GM23338 (cell line): ENCODE results near the gene NFKBIB. TPM values are rescaled to one million over a fixed set of nuclear protein-coding genes. Genes with fewer than 3 reads are reported as not detected.
A peak's percentile ranks its signal among the peaks of the same experiment; 100 is the strongest.

Experiments
- ATAC-seq: fragments of 200-7000 bp; cut with Tn5 transposase; 3 replicates; pipeline ENCODE4 v1.9.1; 2020
- DNase-seq: peaks from one replicate; pipeline ENCODE4 v3.0.0-alpha.2; 2015; ENCODE audit warnings: low spot score
- H2AFZ ChIP-seq: fragments of 200-600 bp; sonication (generic); 2 replicates; pipeline ENCODE4 v1.8.0; 2016; ENCODE audit warnings: antibody characterized with exemption, mild to moderate bottlenecking, moderate library complexity
- H3F3A ChIP-seq: fragments of 200-600 bp; sonication (generic); replicated peaks from 2 replicates; pipeline ENCODE4 v1.8.0; 2017; ENCODE audit warnings: antibody characterized with exemption, mixed run types, low read depth
- H3K27ac ChIP-seq: fragments of 200-600 bp; sonication (generic); 2 replicates; pipeline ENCODE4 v1.6.1; 2016; ENCODE audit warnings: low read depth
- H3K27me3 ChIP-seq: fragments of 200-600 bp; sonication (generic); 2 replicates; pipeline ENCODE4 v1.8.0; 2016; ENCODE audit warnings: mild to moderate bottlenecking, mixed run types, moderate library complexity; ENCODE audit not compliant: insufficient read depth
- H3K36me3 ChIP-seq: fragments of 200-600 bp; sonication (generic); 2 replicates; pipeline ENCODE4 v1.8.0; 2016; ENCODE audit warnings: mild to moderate bottlenecking; ENCODE audit not compliant: insufficient read depth
- H3K4me1 ChIP-seq: fragments of 200-600 bp; sonication (generic); 2 replicates; pipeline ENCODE4 v1.8.0; 2016; ENCODE audit warnings: mild to moderate bottlenecking, moderate library complexity; ENCODE audit not compliant: insufficient read depth
- H3K4me2 ChIP-seq: fragments of 200-600 bp; sonication (generic); 2 replicates; pipeline ENCODE4 v1.7.1; 2017; ENCODE audit warnings: mixed run types
- H3K4me3 ChIP-seq: fragments of 200-600 bp; sonication (generic); 2 replicates; pipeline ENCODE4 v1.6.1; 2016; ENCODE audit warnings: mixed run types
- H3K79me2 ChIP-seq: fragments of 200-600 bp; sonication (generic); replicated peaks from 2 replicates; pipeline ENCODE4 v1.8.0; 2017; ENCODE audit warnings: mild to moderate bottlenecking; ENCODE audit not compliant: insufficient read depth
- H3K9me2 ChIP-seq: fragments of 200-600 bp; sonication (generic); 2 replicates; pipeline ENCODE4 v1.8.0; 2017; ENCODE audit not compliant: insufficient read depth
- H4K20me1 ChIP-seq: fragments of 200-600 bp; sonication (generic); replicated peaks from 2 replicates; pipeline ENCODE4 v1.8.0; 2017; ENCODE audit warnings: mild to moderate bottlenecking; ENCODE audit not compliant: insufficient read depth
- H3K27ac Mint-ChIP-seq: 2 replicates; pipeline ENCODE4 v1.8.0; 2020; ENCODE audit warnings: inconsistent platforms, mild to moderate bottlenecking, moderate library complexity, mixed read lengths
- H3K27me3 Mint-ChIP-seq: 3 replicates; pipeline ENCODE4 v1.8.0; 2022; ENCODE audit warnings: low read depth, mild to moderate bottlenecking, moderate library complexity, mixed read lengths, inconsistent platforms; ENCODE audit not compliant: insufficient read depth, poor library complexity
- H3K36me3 Mint-ChIP-seq: 3 replicates; pipeline ENCODE4 v1.8.0; 2021; ENCODE audit warnings: low read depth, mild to moderate bottlenecking, inconsistent platforms, moderate library complexity, mixed read lengths
- H3K4me1 Mint-ChIP-seq: 3 replicates; pipeline ENCODE4 v1.8.0; 2020; ENCODE audit warnings: mild to moderate bottlenecking, inconsistent platforms, mixed read lengths
- H3K4me3 Mint-ChIP-seq: 3 replicates; pipeline ENCODE4 v1.8.0; 2021; ENCODE audit warnings: moderate library complexity, mild to moderate bottlenecking, inconsistent platforms, mixed read lengths
- H3K9me3 Mint-ChIP-seq: 3 replicates; pipeline ENCODE4 v1.8.0; 2020; ENCODE audit warnings: moderate library complexity, mild to moderate bottlenecking, inconsistent platforms, mixed read lengths
- CTCF ChIP-seq, 2 experiments: fragments of 200-600 bp in 1 of 2; sonication (generic) in 1 of 2; conservative IDR thresholded peaks; 2 replicates each; pipeline versions ENCODE4 v1.5.1 to v1.6.1; 2016 to 2017; ENCODE audit warnings: antibody characterized with exemption in 2 of 2, low read depth in 2 of 2, mild to moderate bottlenecking in 2 of 2, moderate library complexity in 1 of 2
- EZH2 ChIP-seq: fragments of 200-600 bp; sonication (generic); IDR thresholded peaks from one replicate; pipeline ENCODE4 v1.8.0; 2017; ENCODE audit warnings: antibody characterized with exemption, mild to moderate bottlenecking, low read depth; ENCODE audit not compliant: unreplicated experiment
- NANOG ChIP-seq: IDR thresholded peaks from 2 replicates; pipeline ENCODE4 v1.6.1; 2016; ENCODE audit warnings: antibody characterized with exemption, borderline replicate concordance
- ZNF331 ChIP-seq: fragments of 250-450 bp; sonication (Bioruptor Pico); IDR thresholded peaks from 2 replicates; pipeline ENCODE4 v1.5.0; 2020; ENCODE audit warnings: low read depth, mild to moderate bottlenecking, moderate library complexity
- ZNF462 ChIP-seq: fragments of 250-450 bp; sonication (Bioruptor Pico); IDR thresholded peaks from 2 replicates; pipeline ENCODE4 v1.5.0; 2020; ENCODE audit warnings: mild to moderate bottlenecking, moderate library complexity
- polyA plus RNA-seq: library from polyadenylated mRNA; unstranded; fragments of >200 nt; fragmentation: Nextera tagmentation; extraction: Ambion mirVana; gene quantifications from 2 replicates; pipeline ENCODE4 v1.2.1, GENCODE V29; 2016
- total RNA-seq: library from RNA; depleted of rRNA; stranded (reverse); fragments of >200 nt; shearing (Covaris generic); gene quantifications from 2 replicates; pipeline ENCODE4 v1.2.3, GENCODE V29; 2014

The NFKBIB gene
- total and polyA plus RNA-seq, 2 experiments from 2014 or later = 39.5 to 39.6 TPM

- peak overlapping the region; percentile 87 for H3K4me3 Mint-ChIP-seq
- H3F3A ChIP-seq = no peaks in the 10 kb centered on the region
- H3K4me1 Mint-ChIP-seq = peaks cover 12% of the 10 kb centered on the region
- peak overlapping the region; percentile 81 for H3K4me2 ChIP-seq
- H3K4me1 ChIP-seq = peaks cover 14% of the 10 kb centered on the region
- peaks cover 23% of the 10 kb centered on the region for H3K79me2 ChIP-seq
- DNase-seq (peak; percentile 34), ATAC-seq (peak; percentile 7)
- peaks cover 11% of the 10 kb centered on the region for H3K27me3 ChIP-seq
- no peaks in the 10 kb centered on the region for H3K9me2 ChIP-seq
- H3K27me3 Mint-ChIP-seq = peaks cover 13% of the 10 kb centered on the region
- no peak overlapping the region for H3K27ac Mint-ChIP-seq
- H3K36me3 ChIP-seq = no peaks in the 10 kb centered on the region
- H3K4me3 ChIP-seq = peak overlapping the region; percentile 68
- H2AFZ ChIP-seq = peak overlapping the region; percentile 99
- H3K27ac ChIP-seq = no peak overlapping the region
- H3K9me3 Mint-ChIP-seq = peaks cover 3% of the 10 kb centered on the region; the same call in 2 of the 3 replicates
- no peaks in the 10 kb centered on the region for H4K20me1 ChIP-seq
- peaks cover 3% of the 10 kb centered on the region; the same call in 2 of the 3 replicates for H3K36me3 Mint-ChIP-seq
- TF ChIP-seq EZH2 = no peak
- TF ChIP-seq NANOG = no peak
- TF ChIP-seq CTCF (conservative IDR thresholded peaks at IDR 0.05; ENCODE audit: low read depth in 2 of 2) = no peak
- no peak for TF ChIP-seq ZNF462 (CRISPR knock-in tag)
- TF ChIP-seq ZNF331 (CRISPR knock-in tag) = no peak
These were observed 852 bp upstream of the NFKBIB start for GRCh38 chr19:38898788-38899446.
